ENCODE measurements around the gene CLIP3.

GRCh38 chr19:36019061-36019670 lies 13.5 kb downstream of the CLIP3 start:
- TF ChIP-seq POLR2A (IDR thresholded peaks at IDR 0.05) (no peak), CTCF (IDR thresholded peaks at IDR 0.05) (no peak), POLR2AphosphoS5 (IDR thresholded peaks at IDR 0.05) (no peak)

Measured in sigmoid colon (tissue), 4 donors.